NCI-H345 (cell line): ENCODE data around the gene RRM2.
"Not testable (repeated sequence)": the region's sequence is repeated elsewhere in the genome, so short reads cannot be mapped to it uniquely, and the experiment has no call there.

Experiments used
- DNase-seq: peaks from one replicate; lab custom pipeline; 2025; lab: John Stamatoyannopoulos, UW

RRM2 gene

GRCh38 chr2:10091182-10091888 is 31.2 kb upstream of the RRM2 start:
- DNase-seq, result no peak

DNA sequence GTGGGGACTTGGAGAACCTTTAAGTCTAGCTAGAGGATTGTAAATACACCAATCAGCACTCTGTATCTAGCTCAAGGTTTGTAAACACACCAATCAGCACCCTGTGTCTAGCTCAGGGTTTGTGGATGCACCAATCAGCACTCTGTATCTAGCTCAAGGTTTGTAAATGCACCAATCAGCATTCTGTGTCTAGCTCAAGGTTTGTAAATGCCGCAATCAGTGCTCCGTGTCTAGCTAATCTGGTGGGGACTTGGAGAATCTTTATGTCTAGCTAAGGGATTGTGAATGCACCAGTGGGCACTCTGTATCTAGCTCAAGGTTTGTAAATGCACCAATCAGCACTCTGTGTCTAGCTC is 30.7 kb upstream of the RRM2 start:
- DNase-seq, result not testable (repeated sequence)

GRCh38 chr2:10094271-10094814 is 28.2 kb upstream of the RRM2 start:
- DNase-seq, result no peak

DNA sequence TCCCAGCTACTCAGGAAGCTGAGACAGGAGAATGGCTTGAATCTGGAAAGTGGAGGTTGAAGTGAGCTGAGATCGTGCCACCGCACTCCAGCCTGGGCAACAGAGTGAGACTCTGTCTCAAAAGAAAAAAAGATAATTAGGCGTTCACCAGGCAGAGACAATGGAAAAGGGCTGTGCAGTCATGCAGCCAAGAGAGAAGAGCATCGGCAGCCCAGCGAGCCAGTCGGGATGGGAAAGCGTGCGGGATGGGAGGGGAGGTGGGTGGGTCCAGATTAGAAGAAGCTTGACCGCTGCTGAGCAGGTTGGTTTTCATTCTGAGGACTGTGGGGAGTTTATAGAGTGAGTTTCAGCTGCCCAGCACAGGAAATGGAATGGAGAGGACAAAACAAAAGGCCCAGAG is 27.4 kb upstream of the RRM2 start:
- DNase-seq, result no peak

DNA sequence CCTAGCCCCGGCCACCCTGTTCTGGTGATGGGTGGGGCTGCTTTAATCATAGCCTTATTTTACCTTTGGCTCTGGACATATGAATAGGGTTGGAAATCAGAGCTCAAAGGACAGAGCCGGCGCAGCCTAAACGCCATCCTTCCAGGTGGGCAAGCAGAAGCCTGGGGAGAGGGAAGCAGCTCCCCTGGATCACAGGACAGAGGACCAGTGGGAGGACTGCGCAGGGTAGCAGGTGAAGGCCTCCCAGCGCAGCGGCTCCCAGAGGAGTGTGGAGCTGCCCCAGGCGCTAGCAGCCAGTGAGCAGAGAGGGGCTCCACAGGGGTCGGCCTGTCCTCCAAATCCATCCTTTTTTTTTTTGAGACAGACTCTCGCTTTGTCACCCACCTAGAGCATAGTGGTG is 25.9 kb upstream of the RRM2 start:
- no peak for DNase-seq

- DNase-seq, result peak; percentile 89
Observed at GRCh38 chr2:10097352-10098148, 25.0 kb upstream of the RRM2 start.

- no peak for DNase-seq
Observed at GRCh38 chr2:10101491-10101890, 21.0 kb upstream of the RRM2 start.

GRCh38 chr2:10103179-10103578 is 19.4 kb upstream of the RRM2 start:
- DNase-seq, result peak; percentile 87

DNA sequence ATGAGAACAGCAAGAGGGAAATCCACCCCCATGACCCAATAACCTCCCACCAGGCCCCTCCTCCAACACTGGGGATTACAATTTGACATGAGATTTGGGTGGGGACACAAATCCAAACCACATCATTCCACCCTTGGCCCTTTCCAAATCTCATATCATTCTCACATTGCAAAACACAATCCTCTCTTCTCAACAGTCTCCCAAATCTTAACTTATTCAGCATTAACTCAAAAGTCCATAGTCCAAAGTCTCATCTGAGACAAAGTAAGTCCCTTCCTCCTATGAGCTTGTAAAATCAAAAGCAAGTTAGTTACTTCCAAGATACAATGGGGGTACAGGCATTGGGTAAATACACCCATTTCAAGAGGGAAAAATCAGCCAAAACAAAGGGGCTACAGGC is 17.6 kb upstream of the RRM2 start:
- DNase-seq, result not testable (repeated sequence)

DNA sequence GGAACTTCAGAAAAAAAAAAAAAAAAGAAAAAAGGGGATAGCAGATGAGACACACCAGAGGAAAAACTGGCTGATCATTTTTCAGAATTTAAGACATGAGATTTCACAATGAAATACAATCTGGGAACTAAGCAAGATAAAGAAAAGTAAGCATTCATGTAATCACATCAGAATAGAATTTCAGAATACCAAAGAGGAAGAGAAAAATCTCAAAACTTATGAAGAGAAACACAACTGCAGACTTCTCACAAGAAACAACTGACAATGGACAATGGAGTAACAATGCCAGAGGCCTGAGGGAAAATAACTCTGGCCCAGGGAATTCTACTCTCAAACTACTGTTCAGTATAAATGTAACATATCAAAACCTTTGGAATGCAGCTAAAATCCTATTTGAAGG is 13.2 kb upstream of the RRM2 start:
- DNase-seq, result no peak

GRCh38 chr2:10119027-10119325 is 3.6 kb upstream of the RRM2 start:
- no peak for DNase-seq

DNA sequence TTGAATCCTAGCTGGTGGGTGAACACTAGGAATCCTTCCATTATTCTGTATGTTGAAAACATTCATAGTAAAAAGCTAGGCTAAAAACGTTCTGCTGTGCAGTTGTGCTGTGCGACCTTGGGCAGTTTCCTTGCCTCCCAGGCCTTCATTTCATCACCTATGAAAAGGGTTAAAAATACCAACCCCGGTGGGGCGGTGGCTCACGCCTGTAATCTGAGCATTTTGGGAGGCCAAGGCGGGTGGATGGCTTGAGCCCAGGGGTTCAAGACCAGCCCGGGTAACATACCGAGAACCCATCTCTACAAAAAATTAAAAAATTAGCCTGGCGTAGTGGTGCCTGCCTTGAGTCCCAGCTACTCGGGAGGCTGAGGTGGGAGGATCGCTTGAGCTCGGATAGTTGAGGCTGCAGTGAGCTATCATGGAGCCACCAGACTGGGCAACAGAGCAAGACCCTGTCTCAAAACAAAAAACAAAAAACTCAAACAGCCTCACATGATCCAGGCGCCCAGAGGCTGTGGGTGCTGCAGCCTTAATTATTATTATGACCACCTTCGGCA is 2.9 kb upstream of the RRM2 start:
- DNase-seq, result no peak

GRCh38 chr2:10120158-10120876 is 2.2 kb upstream of the RRM2 start:
- DNase-seq, result peak; percentile 99

DNA sequence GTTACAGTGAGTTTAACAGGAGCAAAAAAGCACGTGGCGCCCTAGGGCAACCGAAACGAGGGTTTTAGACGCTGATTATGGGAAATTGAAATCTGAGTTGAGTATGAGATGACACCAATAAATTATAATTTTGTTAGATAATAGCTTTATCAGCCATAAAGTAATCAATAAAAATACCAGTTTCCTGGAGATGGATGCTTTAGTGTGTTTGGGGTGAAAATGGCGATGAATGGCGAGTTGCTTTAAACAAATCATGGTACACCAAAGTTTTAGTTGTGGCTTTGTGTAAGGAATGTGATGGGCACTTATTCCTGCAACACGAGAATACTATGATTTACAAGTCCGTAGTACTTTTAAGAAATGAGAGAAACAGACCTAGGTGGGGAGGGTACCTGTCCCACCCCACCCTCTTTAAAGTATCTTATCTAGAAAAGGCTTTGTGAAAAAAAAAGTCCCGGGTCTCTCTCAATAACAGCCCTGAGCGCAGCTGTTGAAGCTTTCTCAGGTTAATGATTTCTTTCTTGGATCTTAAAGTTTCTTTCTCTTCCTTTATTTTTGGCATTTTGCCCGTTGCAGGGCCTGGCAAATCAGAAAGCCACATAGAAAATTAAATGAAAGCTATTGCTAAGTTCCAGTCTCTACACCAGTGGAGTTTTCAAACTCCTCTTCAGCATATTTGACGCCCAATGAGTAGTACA is 1.5 kb upstream of the RRM2 start:
- peak; percentile 58 for DNase-seq

GRCh38 chr2:10123281-10123680 is 742 bp downstream of the RRM2 start:
- no peak for DNase-seq

DNA sequence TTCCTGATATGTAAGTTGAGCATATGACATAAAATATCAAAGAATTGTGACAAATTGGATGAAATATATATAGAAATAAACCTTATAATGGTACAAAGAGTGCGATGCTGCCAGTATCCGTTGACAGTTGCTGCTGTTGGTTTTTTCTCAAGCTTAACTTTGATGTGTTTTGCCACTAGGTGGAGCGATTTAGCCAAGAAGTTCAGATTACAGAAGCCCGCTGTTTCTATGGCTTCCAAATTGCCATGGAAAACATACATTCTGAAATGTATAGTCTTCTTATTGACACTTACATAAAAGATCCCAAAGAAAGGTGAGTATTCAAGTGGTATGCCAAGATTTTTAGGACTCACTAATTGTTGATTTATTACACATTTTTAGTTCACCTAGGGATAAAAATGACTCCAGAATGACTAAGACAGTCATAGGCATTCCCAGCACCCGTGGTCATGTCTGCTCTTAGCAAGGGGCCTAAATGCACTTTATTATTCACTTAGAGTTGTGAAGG is 2.1 kb downstream of the RRM2 start:
- DNase-seq, result peak; percentile 81

GRCh38 chr2:10125842-10126631 is 3.5 kb downstream of the RRM2 start:
- no peak for DNase-seq

GRCh38 chr2:10126632-10127026 is 4.1 kb downstream of the RRM2 start:
- no peak for DNase-seq

- DNase-seq, result no peak
Observed at GRCh38 chr2:10128420-10128819, 5.9 kb downstream of the RRM2 start.

DNA sequence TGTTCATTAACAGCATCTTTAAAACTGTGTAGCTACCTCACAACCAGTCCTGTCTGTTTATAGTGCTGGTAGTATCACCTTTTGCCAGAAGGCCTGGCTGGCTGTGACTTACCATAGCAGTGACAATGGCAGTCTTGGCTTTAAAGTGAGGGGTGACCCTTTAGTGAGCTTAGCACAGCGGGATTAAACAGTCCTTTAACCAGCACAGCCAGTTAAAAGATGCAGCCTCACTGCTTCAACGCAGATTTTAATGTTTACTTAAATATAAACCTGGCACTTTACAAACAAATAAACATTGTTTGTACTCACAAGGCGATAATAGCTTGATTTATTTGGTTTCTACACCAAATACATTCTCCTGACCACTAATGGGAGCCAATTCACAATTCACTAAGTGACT is 7.0 kb downstream of the RRM2 start:
- no peak for DNase-seq

DNA sequence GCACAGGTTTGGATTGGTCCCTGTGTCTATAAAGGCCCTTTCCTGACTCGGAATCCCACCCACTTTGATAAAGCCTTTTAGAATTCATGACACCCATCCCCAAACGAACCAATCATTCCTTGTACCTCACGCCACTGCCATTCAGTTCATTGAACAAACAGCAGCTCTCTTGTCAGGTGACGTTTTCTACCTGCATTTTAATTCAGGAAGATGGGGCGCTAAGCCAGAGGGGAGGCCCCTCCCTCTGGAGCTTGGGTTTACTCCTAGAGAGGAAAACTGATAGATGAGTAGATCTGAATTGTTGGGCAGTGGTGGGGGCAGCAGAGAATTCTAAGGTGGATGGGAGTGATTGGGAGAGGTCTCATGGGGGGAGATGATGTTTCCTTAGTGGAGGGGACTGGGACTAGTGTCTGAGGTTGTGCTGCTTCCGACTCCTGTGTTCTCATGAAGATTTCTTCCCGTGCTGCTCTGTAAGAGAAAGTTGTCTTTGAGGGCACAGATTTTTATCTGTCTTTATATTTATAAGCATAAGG is 9.6 kb downstream of the RRM2 start:
- peak; percentile 29 for DNase-seq
